HFF-Myc (cell line): ENCODE data around the gene TRABD2B.

Source experiments
- DNase-seq: peaks from one replicate; pipeline ENCODE4 v3.0.0-alpha.2; 2011; ENCODE audit warnings: low read depth; ENCODE audit errors: extremely low read depth
- H3K4me3 ChIP-seq: replicated peaks from 2 replicates; pipeline ENCODE4 v1.5.1; 2011; ENCODE audit warnings: low read depth, mild to moderate bottlenecking, control low read depth, low read length
- TF ChIP-seq, protein P1 (sequence below): IDR thresholded peaks from 2 replicates; pipeline ENCODE4 v1.5.1; 2012; ENCODE audit warnings: mild to moderate bottlenecking, low read depth, low read length, control low read depth; ENCODE audit errors: missing control alignments

Gene TRABD2B

DNA sequence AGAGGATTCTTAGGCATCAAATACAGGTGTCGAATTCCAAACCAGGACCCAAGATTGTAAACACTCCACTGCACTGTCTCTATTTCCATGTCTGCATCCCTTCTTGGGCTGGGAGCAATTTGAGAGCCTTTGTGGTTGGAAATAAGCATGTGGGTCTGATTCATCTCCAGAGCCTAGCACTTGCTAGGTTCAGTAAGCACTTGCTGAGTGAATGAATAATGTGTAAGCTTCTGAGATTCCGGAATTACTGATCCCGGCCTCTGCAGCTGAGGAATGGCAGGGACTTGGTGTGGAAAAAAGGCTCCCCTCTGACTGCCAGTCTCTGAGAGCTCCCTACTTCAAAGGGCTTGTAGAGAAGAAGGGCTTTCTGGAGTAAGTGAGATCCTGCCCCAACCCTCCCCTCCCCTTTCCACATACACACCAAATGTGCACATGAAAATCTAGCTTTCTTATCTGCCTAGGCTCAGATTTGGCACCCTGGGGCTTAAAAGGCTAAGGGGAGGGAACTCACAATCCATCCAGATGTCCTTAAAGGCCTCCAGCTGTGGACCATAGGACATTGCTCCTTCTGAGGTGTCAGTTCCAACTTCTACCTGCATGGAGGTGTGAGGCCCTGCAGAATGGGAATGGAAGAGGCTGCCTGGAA, 39.6 kb upstream of the TRABD2B start:
- TF ChIP-seq, protein P1, sequence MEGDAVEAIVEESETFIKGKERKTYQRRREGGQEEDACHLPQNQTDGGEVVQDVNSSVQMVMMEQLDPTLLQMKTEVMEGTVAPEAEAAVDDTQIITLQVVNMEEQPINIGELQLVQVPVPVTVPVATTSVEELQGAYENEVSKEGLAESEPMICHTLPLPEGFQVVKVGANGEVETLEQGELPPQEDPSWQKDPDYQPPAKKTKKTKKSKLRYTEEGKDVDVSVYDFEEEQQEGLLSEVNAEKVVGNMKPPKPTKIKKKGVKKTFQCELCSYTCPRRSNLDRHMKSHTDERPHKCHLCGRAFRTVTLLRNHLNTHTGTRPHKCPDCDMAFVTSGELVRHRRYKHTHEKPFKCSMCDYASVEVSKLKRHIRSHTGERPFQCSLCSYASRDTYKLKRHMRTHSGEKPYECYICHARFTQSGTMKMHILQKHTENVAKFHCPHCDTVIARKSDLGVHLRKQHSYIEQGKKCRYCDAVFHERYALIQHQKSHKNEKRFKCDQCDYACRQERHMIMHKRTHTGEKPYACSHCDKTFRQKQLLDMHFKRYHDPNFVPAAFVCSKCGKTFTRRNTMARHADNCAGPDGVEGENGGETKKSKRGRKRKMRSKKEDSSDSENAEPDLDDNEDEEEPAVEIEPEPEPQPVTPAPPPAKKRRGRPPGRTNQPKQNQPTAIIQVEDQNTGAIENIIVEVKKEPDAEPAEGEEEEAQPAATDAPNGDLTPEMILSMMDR: no peak
- peak; percentile 33 for DNase-seq
- H3K4me3 ChIP-seq: no peak overlapping the region

DNA sequence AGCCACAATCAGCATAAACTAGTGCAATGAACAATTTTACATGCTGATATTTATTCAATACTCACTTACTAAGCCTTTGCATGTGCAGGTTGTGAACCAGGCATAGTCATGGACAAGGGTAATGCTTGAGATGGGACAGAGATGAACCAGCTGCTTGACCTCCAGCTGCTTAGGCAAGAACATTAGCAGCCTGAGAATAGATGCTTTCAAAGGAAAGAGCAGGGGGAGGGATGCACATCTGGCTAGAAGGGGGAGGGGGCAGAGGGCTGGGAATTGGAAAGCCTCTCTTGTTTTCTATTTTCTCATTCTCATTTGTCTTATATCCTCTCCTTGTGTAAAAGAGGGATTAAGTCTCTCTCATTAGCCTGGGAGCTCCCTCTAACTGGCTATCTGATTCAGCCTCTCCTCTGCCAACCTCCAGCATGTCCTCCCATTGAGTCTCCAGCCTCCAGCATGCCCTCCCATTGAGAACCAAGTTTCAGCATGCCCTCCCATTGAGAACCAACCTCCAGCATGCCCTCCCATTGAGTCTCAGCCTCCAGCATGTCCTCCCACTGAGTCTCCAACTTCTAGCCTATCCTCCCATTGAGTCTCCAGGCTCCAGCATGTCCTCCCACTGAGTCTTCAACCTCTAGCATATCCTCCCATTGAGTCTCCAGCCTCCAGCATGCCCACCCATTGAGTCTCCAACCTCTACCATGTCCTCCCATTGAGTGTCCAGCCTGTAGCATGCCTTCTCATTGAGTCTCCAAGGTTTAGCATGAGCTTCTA, 38.4 kb upstream of the TRABD2B start:
- DNase-seq: no peak
- no peak overlapping the region for H3K4me3 ChIP-seq
- TF ChIP-seq, protein P1: no peak

DNA sequence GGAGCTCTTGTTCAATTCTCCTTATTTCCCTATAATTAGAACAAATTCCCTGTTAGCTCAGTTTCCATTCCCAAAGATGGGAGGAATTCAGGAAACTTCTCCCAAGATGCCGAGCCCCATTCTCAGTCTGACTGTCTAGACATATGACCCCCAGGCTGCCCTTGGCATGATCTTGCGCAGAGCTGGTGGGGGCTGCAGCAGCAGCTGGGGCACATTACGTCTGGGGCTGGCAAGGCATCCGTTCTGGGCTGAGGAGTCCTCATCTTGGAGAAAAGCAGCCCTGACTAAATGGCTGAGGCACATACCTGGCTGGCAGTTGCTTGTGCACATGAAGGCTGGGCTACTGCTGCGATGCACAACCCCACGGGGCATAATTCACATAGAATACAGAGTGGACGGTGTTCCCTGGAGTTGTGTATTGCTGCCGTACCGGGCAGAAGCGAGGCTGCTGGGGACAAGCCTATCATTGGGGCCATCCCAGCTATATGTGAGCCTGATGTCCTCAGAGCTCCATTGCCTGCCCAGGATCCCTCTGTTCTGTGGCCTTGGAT, 36.4 kb upstream of the TRABD2B start:
- H3K4me3 ChIP-seq: no peak overlapping the region
- no peak for DNase-seq
- TF ChIP-seq, protein P1: no peak

DNA sequence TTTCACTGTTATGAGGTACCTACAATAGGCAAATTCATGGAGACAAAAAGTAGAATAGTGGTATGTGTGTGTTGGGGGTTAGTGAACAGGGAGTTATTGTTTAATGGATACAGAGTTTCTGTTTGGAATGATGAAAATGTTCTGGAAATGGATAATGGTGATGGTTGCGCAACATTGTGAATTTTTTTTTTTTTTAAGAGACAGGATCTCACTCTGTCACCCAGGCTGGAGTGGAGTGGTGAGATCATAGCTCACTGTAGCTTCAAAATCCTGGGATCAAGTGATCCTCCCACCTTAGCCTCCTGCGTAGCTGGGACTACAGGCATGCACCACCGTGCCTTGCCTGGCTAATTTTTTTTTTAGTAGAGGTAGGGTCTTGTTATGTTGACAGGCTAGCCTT, 34.5 kb upstream of the TRABD2B start:
- TF ChIP-seq, protein P1: no peak
- DNase-seq: no peak
- H3K4me3 ChIP-seq: no peak overlapping the region

DNA sequence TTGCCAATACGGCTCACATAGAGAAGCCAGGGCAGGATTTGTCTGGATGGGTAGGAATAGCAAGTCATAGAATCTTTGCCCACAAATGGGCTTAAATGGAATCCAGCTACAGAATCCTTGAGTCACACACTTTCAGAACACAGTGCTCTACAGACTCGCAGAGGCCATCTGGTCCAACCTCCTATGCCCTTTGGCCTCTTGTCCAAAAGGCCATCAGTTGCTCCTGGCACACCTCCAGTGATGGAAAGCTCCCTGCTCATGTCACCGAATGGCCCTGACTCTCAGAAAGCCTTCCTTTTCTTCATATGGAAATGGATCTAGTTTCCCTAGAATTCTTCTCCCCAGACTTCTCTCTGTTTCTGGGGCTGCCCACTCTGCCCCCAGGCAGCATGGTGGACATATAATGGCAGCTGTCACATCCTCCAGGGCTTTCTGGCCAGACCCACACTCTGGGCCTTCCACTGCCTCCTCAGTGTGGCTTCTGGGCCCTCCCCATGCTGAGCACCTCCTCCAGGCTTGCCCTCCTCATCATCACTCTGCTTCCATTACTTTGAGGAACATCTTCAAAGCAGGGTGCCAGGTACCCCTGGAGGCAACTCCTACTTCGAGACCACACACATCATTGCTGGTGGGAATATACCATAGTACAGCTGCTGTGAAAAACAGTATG, 33.6 kb upstream of the TRABD2B start:
- H3K4me3 ChIP-seq: no peak overlapping the region
- no peak for DNase-seq
- TF ChIP-seq, protein P1: no peak

DNA sequence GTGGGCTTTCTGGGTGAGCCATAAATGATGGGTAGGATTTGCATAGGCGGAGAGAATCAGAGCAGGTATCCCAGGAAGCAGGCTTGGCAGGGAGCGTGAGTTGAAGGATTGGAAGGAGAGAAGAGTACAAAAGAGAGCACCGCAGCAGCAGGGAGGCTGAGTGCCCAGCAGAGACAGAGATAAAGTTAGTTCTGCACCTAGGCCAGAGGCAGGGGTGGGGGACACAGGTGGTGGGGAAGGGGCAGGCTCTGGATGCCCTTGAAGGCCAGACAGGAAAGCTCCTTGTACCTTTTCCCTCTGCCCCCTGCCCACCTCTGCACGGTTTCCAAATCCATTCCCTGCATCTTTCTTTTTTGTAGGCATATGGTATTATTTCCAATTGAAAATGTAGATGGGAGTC, 33.0 kb upstream of the TRABD2B start:
- TF ChIP-seq, protein P1: no peak
- DNase-seq: no peak
- H3K4me3 ChIP-seq: no peak overlapping the region
